ENCODE data around the gene FAF1.

The FAF1 gene

GRCh38 chr1:50416553-50417453 is 543.3 kb downstream of the FAF1 start:
- no peak for DNase-seq (ENCODE audit: low read depth in 2 of 2)

DNA sequence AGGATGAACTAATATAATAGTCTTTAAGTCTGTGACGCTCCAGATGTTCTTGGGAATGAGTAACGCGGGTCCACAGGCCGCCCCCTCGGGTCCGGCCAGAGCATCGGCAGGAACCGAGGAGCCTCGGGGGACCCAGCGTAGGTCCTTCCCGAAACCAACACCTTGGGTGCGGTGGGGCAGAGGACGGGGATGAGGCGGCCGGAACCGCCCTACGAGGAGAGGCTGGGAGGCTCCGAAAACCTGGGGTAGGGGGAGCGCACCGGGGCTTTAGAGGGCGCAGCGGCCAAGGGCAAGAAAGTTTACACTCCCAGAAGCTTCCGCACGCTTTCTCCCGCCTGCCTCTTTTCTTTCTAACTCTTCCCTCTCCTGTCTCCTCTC is 543.9 kb downstream of the FAF1 start:
- no peak for DNase-seq (ENCODE audit: low read depth in 2 of 2)

GRCh38 chr1:50415235-50416149 is 544.6 kb downstream of the FAF1 start:
- DNase-seq (ENCODE audit: low read depth in 2 of 2) = no peak

DNA sequence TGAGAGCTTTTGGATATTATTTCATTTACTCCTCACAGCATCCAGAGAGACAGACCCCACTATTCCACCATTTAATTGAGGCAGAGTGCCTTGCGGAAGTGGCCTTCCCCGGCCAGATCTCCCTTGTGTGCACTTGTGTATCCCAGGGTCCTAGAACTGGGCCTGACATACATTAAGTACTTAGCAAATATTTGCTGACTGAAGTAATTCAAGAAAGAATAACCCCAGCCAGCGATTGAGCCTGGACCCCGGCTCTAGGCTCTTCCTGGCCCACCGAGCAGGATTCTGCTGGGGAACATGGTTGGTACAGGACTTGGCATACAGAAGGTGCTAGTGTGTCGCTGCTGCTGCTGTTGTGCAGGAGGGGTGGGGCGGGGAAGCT is 545.2 kb downstream of the FAF1 start:
- no peak for DNase-seq (ENCODE audit: low read depth in 2 of 2)

GRCh38 chr1:50412813-50413476 is 547.1 kb downstream of the FAF1 start:
- no peak for DNase-seq (ENCODE audit: low read depth in 2 of 2)

GRCh38 chr1:50405814-50406213 is 554.3 kb downstream of the FAF1 start:
- DNase-seq (ENCODE audit: low read depth in 2 of 2) = no peak

- DNase-seq (ENCODE audit: low read depth in 2 of 2) = no peak
These were observed 566.4 kb downstream of the FAF1 start for GRCh38 chr1:50393522-50394120.

Data from stimulated activated CD8-positive, alpha-beta memory T cell treated with anti-CD3 and anti-CD28 coated beads, Interleukin-15, amount 100 ng/mL, for 48 hours (primary cell).